CD4-positive, alpha-beta T cell (primary cell): ENCODE results near the gene DMBX1. TPM values are rescaled to one million over a fixed set of nuclear protein-coding genes. Genes with fewer than 3 reads are reported as not detected.

ENCODE experiments used
- ATAC-seq: fragments of 200-7000 bp; cut with Tn5 transposase; one replicate; pipeline ENCODE4 v1.10.0; 2022; ENCODE audit warnings: mild to moderate bottlenecking; ENCODE audit not compliant: poor library complexity
- CTCF ChIA-PET: fragments of 350-600 bp; sonication (Branson Sonifier 250); formaldehyde crosslinking; loops from one replicate; lab custom pipeline; 2021; ENCODE audit warnings: antibody characterized with exemption, inconsistent platforms; lab: Charles Lee
- POLR2A ChIA-PET: fragments of 350-600 bp; sonication (Branson Sonifier 250); formaldehyde crosslinking; loops from one replicate; lab custom pipeline; 2021; ENCODE audit warnings: antibody characterized with exemption, inconsistent platforms; lab: Charles Lee
- DNase-seq, 14 experiments: peaks; one replicate each; pipeline ENCODE4 v3.0.0-alpha.2; 2013 to 2020; ENCODE audit warnings: mixed read lengths in 2 of 14
- H3K27ac ChIP-seq, 2 donors: one replicate each; pipeline versions ENCODE4 v1.5.1 to v1.7.0; 2013; ENCODE audit warnings: low read length in 2 of 2, low read depth in 1 of 2, mild to moderate bottlenecking in 1 of 2
- H3K27me3 ChIP-seq, 2 experiments: 1 replicate in 1 of 2; 2 replicates in 1 of 2; pipeline versions ENCODE4 v1.6.1 to v1.7.0; 2013; ENCODE audit warnings: low read length in 2 of 2, control low read depth in 1 of 2, mild to moderate bottlenecking in 1 of 2, moderate library complexity in 1 of 2; ENCODE audit not compliant: insufficient read depth in 2 of 2, control insufficient read depth in 1 of 2
- H3K36me3 ChIP-seq: one replicate; pipeline ENCODE4 v1.6.1; 2013; ENCODE audit warnings: low read length, control low read depth; ENCODE audit not compliant: insufficient read depth
- H3K4me1 ChIP-seq: one replicate; pipeline ENCODE4 v1.6.1; 2013; ENCODE audit warnings: low read length, control low read depth; ENCODE audit not compliant: insufficient read depth
- H3K4me3 ChIP-seq: one replicate; pipeline ENCODE4 v1.5.1; 2013; ENCODE audit warnings: mild to moderate bottlenecking, low read length, moderate library complexity
- H3K9me3 ChIP-seq, 2 experiments: 1 replicate in 1 of 2; 2 replicates in 1 of 2; pipeline versions ENCODE4 v1.6.1 to v1.7.0; 2013; ENCODE audit warnings: low read length in 2 of 2, mild to moderate bottlenecking in 2 of 2, control low read depth in 1 of 2, moderate library complexity in 1 of 2; ENCODE audit not compliant: control insufficient read depth in 1 of 2, insufficient read depth in 1 of 2
- H3K27ac Mint-ChIP-seq: one replicate; pipeline ENCODE4 v1.8.0; 2020; ENCODE audit warnings: mixed read lengths
- H3K27me3 Mint-ChIP-seq: one replicate; pipeline ENCODE4 v1.8.0; 2021; ENCODE audit warnings: mixed read lengths
- H3K36me3 Mint-ChIP-seq: one replicate; pipeline ENCODE4 v1.8.0; 2021; ENCODE audit warnings: low read depth, mixed read lengths
- H3K4me1 Mint-ChIP-seq: one replicate; pipeline ENCODE4 v1.8.0; 2021; ENCODE audit warnings: low read depth, mixed read lengths
- H3K4me3 Mint-ChIP-seq: one replicate; pipeline ENCODE4 v1.8.0; 2020; ENCODE audit warnings: mild to moderate bottlenecking, mixed read lengths
- H3K9me3 Mint-ChIP-seq: one replicate; pipeline ENCODE4 v1.8.0; 2020; ENCODE audit warnings: mixed read lengths
- intact Hi-C, 2 experiments: fragments of 100-400 bp; cut with DNase I in 1 of 2; cut with micrococcal nuclease in 1 of 2; formaldehyde crosslinking; loops; one replicate each; pipeline versions ENCODE4 v1.15.1 to v1.9.0; 2023 to 2025; cut with DNase I, micrococcal nuclease
- total RNA-seq, 174 experiments: library from RNA in 2 of 174; stranded (reverse) in 2 of 174; gene quantifications; one replicate each; pipeline ENCODE4 v1.2.3 and lab custom pipeline; 2021 to 2026
- TF ChIP-seq, protein P1 (sequence below): fragments of 200-600 bp; IDR thresholded peaks from one replicate; pipeline ENCODE4 v1.8.0; 2022; ENCODE audit warnings: antibody characterized with exemption, mild to moderate bottlenecking

Gene DMBX1
- total RNA-seq, 2 experiments from 2014 or later: not detected

DNA sequence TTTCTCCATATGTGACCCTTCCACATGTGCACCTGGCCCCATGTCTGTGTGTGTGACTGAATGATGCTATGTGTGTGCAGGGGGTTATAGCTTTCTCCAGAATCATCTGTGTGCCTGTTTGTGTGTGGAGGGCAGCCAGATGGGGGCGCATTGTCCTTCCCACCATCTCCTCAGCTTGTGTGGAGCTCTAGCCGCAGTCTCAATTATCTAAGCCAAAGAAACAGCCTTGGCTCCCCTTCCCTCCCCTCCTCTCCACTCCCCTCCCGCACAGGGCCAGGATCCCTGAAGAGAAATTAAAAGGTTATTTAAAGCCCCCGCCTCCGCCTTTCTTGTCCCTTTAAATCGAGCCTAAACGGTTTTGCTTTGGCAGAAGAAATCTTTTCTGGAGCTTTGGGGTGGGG lies 1.8 kb upstream of the DMBX1 start:
- DNase-seq (no peak), ATAC-seq (no peak)
- Histone ChIP-seq H3K4me1 (peaks cover 22% of the 10 kb centered on the region), H3K27ac (no peak overlapping the region), H3K4me3 (no peak overlapping the region), H3K9me3 (peaks cover 0 to 14% of the 10 kb centered on the region in 2 experiments), H3K27me3 (peaks cover 74 to 89% of the 10 kb centered on the region in 2 experiments), H3K36me3 (no peaks in the 10 kb centered on the region)
- POLR2A ChIA-PET: no interaction called here
- CTCF ChIA-PET: no interaction called here
- no peaks in the 10 kb centered on the region for H3K36me3 Mint-ChIP-seq
- peaks cover 20% of the 10 kb centered on the region for H3K4me1 Mint-ChIP-seq
- no peaks in the 10 kb centered on the region for H3K9me3 Mint-ChIP-seq
- H3K4me3 Mint-ChIP-seq: no peak overlapping the region
- H3K27me3 Mint-ChIP-seq: peaks cover 85% of the 10 kb centered on the region
- H3K27ac Mint-ChIP-seq: no peak overlapping the region
- TF ChIP-seq, protein P1, sequence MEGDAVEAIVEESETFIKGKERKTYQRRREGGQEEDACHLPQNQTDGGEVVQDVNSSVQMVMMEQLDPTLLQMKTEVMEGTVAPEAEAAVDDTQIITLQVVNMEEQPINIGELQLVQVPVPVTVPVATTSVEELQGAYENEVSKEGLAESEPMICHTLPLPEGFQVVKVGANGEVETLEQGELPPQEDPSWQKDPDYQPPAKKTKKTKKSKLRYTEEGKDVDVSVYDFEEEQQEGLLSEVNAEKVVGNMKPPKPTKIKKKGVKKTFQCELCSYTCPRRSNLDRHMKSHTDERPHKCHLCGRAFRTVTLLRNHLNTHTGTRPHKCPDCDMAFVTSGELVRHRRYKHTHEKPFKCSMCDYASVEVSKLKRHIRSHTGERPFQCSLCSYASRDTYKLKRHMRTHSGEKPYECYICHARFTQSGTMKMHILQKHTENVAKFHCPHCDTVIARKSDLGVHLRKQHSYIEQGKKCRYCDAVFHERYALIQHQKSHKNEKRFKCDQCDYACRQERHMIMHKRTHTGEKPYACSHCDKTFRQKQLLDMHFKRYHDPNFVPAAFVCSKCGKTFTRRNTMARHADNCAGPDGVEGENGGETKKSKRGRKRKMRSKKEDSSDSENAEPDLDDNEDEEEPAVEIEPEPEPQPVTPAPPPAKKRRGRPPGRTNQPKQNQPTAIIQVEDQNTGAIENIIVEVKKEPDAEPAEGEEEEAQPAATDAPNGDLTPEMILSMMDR: no peak
- intact Hi-C loops: no loop called here

GRCh38 chr1:46488343-46489168 lies 1.1 kb upstream of the DMBX1 start:
- Mint-ChIP-seq H3K27ac (no peak overlapping the region), H3K4me1 (peaks cover 20% of the 10 kb centered on the region), H3K9me3 (no peaks in the 10 kb centered on the region), H3K27me3 (peaks cover 86% of the 10 kb centered on the region), H3K4me3 (peak overlapping the region; percentile 82), H3K36me3 (no peaks in the 10 kb centered on the region)
- intact Hi-C loops: no loop called here
- peak in 2 of 14 experiments; percentile 22 to 39 for DNase-seq
- ATAC-seq: no peak
- CTCF ChIA-PET: no interaction called here
- peaks cover 0 to 14% of the 10 kb centered on the region in 2 experiments for H3K9me3 ChIP-seq
- H3K36me3 ChIP-seq: no peaks in the 10 kb centered on the region
- POLR2A ChIA-PET: no interaction called here
- no peak overlapping the region for H3K4me3 ChIP-seq
- TF ChIP-seq, protein P1: no peak
- H3K4me1 ChIP-seq: peaks cover 22% of the 10 kb centered on the region
- peaks cover 75 to 89% of the 10 kb centered on the region in 2 experiments for H3K27me3 ChIP-seq
- no peak overlapping the region for H3K27ac ChIP-seq

DNA sequence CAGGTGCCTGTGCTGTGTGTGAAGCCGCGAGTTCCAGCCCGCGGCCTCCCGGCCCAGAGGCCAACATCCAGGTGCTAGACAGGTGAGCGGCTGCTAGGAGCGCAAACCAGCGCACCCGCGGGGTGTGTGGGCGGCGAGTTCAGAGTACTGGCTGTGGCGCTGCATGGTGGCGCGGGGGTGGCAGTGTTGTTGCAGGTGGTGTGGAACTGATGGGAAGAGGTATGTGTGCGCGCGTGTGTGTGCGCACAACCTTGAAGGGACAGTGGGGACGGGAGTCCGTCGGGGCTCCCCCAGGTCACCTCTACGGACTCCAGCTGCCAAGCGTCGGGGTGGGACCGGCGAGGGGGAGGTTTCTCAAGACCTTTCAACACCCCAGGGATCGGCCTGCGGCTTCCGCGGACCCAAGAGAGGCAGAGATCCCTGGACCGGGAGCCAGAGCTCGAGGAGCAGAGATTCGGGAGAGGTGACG lies 433 bp upstream of the DMBX1 start:
- Mint-ChIP-seq H3K4me1 (peaks cover 20% of the 10 kb centered on the region), H3K9me3 (no peaks in the 10 kb centered on the region), H3K4me3 (peak overlapping the region; percentile 82), H3K27me3 (peaks cover 86% of the 10 kb centered on the region), H3K36me3 (no peaks in the 10 kb centered on the region), H3K27ac (no peak overlapping the region)
- Histone ChIP-seq H3K36me3 (no peaks in the 10 kb centered on the region), H3K4me3 (peak overlapping the region; percentile 16), H3K27me3 (peaks cover 77 to 94% of the 10 kb centered on the region in 2 experiments), H3K9me3 (peaks cover 0 to 14% of the 10 kb centered on the region in 2 experiments), H3K27ac (no peak overlapping the region), H3K4me1 (peaks cover 22% of the 10 kb centered on the region)
- intact Hi-C loops: no loop called here
- ChIA-PET POLR2A (no interaction called here), CTCF (no interaction called here)
- peak; percentile 55 for ATAC-seq
- peak in 3 of 14 experiments; percentile 6 to 23 (median 9) for DNase-seq
- TF ChIP-seq, protein P1: no peak
